MM.1S (cell line): Measurements from ENCODE around the gene APPBP2.

Experiments used
- CTCF ChIP-seq: fragments of 300-600 bp; sonication (generic); IDR thresholded peaks from 2 replicates; pipeline ENCODE4 v1.5.1; 2016; ENCODE audit warnings: antibody characterized with exemption, low read length, mixed read lengths
- EZH2 ChIP-seq: fragments of 300-600 bp; sonication (generic); optimal IDR thresholded peaks from 2 replicates; pipeline ENCODE3; 2017; ENCODE audit warnings: low read depth, mild to moderate bottlenecking, antibody characterized with exemption, low read length, mixed read lengths

GRCh38 chr17:60502145-60502544 is 23.9 kb downstream of the APPBP2 start:
- TF ChIP-seq CTCF (no peak), EZH2 (no peak)
